B cell (primary cell): Measurements from ENCODE around the gene TTLL11. TPM values are rescaled to one million over a fixed set of nuclear protein-coding genes. Genes with fewer than 3 reads are reported as not detected.

Experiments
- ATAC-seq: fragments of 200-7000 bp; cut with Tn5 transposase; one replicate; pipeline ENCODE4 v1.10.0; 2021; ENCODE audit warnings: low read depth, mild to moderate bottlenecking, moderate number of reproducible peaks, moderate library complexity
- CTCF ChIA-PET: fragments of 350-600 bp; sonication (Branson Sonifier 250); formaldehyde crosslinking; loops from one replicate; lab custom pipeline; 2021; ENCODE audit warnings: antibody characterized with exemption, inconsistent platforms; lab: Charles Lee
- POLR2A ChIA-PET: fragments of 350-600 bp; sonication (Branson Sonifier 250); formaldehyde crosslinking; loops from one replicate; lab custom pipeline; 2021; ENCODE audit warnings: antibody characterized with exemption; lab: Charles Lee
- DNase-seq: peaks from one replicate; pipeline ENCODE4 v3.0.0; 2013
- H2AFZ ChIP-seq: 2 replicates; pipeline ENCODE4 v1.6.1; 2012; ENCODE audit warnings: mild to moderate bottlenecking, low read depth, low read length; ENCODE audit not compliant: insufficient read depth, poor library complexity, severe bottlenecking
- H3K27ac ChIP-seq, 2 donors: 1 replicate in 1 of 2; 2 replicates in 1 of 2; pipeline ENCODE4 v1.5.1; 2012 to 2013; ENCODE audit warnings: low read length in 2 of 2, mild to moderate bottlenecking in 2 of 2, moderate library complexity in 1 of 2
- H3K27me3 ChIP-seq, 4 experiments: fragments of 200-600 bp in 1 of 4; sonication (generic) in 1 of 4; replicated peaks in 1 of 4; 1 replicate in 2 of 4; 2 replicates in 2 of 4; pipeline versions ENCODE4 v1.6.1 to v1.7.0; 2013 to 2016; ENCODE audit warnings: low read length in 3 of 4, mild to moderate bottlenecking in 2 of 4, mixed read lengths in 1 of 4, moderate library complexity in 1 of 4; ENCODE audit not compliant: insufficient read depth in 4 of 4, control insufficient read depth in 3 of 4; ENCODE audit errors: control extremely low read depth in 1 of 4
- H3K36me3 ChIP-seq, 2 experiments: replicated peaks in 1 of 2; 1 replicate in 1 of 2; 2 replicates in 1 of 2; pipeline versions ENCODE4 v1.6.1 to v1.7.1; 2013; ENCODE audit warnings: low read length in 1 of 2; ENCODE audit not compliant: insufficient read depth in 2 of 2, control insufficient read depth in 1 of 2; ENCODE audit errors: control extremely low read depth in 1 of 2, extremely low read depth in 1 of 2
- H3K4me1 ChIP-seq, 2 donors: fragments of 200-600 bp in 1 of 2; sonication (generic) in 1 of 2; 1 replicate in 1 of 2; 2 replicates in 1 of 2; pipeline versions ENCODE4 v1.5.1 to v1.6.1; 2013 to 2017; ENCODE audit warnings: low read length in 2 of 2; ENCODE audit not compliant: control insufficient read depth in 2 of 2, insufficient read depth in 2 of 2
- H3K4me2 ChIP-seq: replicated peaks from 2 replicates; pipeline ENCODE3; 2012; ENCODE audit warnings: mild to moderate bottlenecking, low read depth, low read length; ENCODE audit not compliant: poor library complexity, severe bottlenecking
- H3K4me3 ChIP-seq, 5 experiments: fragments of 200-600 bp in 1 of 5; sonication (generic) in 1 of 5; 1 replicate in 3 of 5; 2 replicates in 2 of 5; pipeline versions ENCODE4 v1.5.1 to v1.7.0; 2011 to 2016; ENCODE audit warnings: low read length in 4 of 5, mild to moderate bottlenecking in 4 of 5, low read depth in 2 of 5, control low read depth in 1 of 5, moderate library complexity in 1 of 5; ENCODE audit not compliant: insufficient read depth in 1 of 5; ENCODE audit errors: control extremely low read depth in 1 of 5, extremely low read depth in 1 of 5
- H3K79me2 ChIP-seq: fragments of 200-600 bp; sonication (generic); one replicate; pipeline ENCODE4 v1.6.0; 2016; ENCODE audit warnings: low read length; ENCODE audit not compliant: control insufficient read depth, insufficient read depth
- H3K9ac ChIP-seq: fragments of 200-600 bp; sonication (generic); 2 replicates; pipeline ENCODE4 v1.6.1; 2017; ENCODE audit warnings: mild to moderate bottlenecking, low read length, moderate library complexity
- H3K9me3 ChIP-seq, 3 donors: one replicate each; pipeline versions ENCODE4 v1.6.1 to v1.7.1; 2013; ENCODE audit warnings: low read length in 2 of 3; ENCODE audit not compliant: control insufficient read depth in 2 of 3, insufficient read depth in 1 of 3; ENCODE audit errors: control extremely low read depth in 1 of 3
- H4K20me1 ChIP-seq: 2 replicates; pipeline ENCODE4 v1.6.0; 2012; ENCODE audit warnings: mild to moderate bottlenecking, low read length; ENCODE audit not compliant: insufficient read depth, control insufficient read depth, poor library complexity, severe bottlenecking
- H3K27ac Mint-ChIP-seq: one replicate; pipeline ENCODE4 v1.8.0; 2021; ENCODE audit warnings: mixed read lengths
- H3K27me3 Mint-ChIP-seq: one replicate; pipeline ENCODE4 v1.8.0; 2021; ENCODE audit warnings: mixed read lengths
- H3K4me1 Mint-ChIP-seq: one replicate; pipeline ENCODE4 v1.8.0; 2021; ENCODE audit warnings: mixed read lengths
- H3K4me3 Mint-ChIP-seq: one replicate; pipeline ENCODE4 v1.8.0; 2021; ENCODE audit warnings: mixed read lengths
- H3K9me3 Mint-ChIP-seq: one replicate; pipeline ENCODE4 v1.8.0; 2022; ENCODE audit warnings: mixed read lengths; ENCODE audit not compliant: insufficient read depth
- EZH2 ChIP-seq: IDR thresholded peaks from 2 replicates; pipeline ENCODE4 v1.6.1; 2012; ENCODE audit warnings: borderline replicate concordance, low read depth, mild to moderate bottlenecking, moderate library complexity, low read length; ENCODE audit not compliant: insufficient read depth, poor library complexity, severe bottlenecking
- WGBS: methylation state at CpG from one replicate; pipeline ENCODE4 v1.1.5; 2013; ENCODE audit warnings: missing lambda C conversion rate; ENCODE audit not compliant: insufficient coverage; 5-methylcytosine and 5-hydroxymethylcytosine counted together
- intact Hi-C: fragments of 100-400 bp; cut with micrococcal nuclease; formaldehyde crosslinking; loops from one replicate; pipeline ENCODE4 v1.10.0; 2022
- polyA plus RNA-seq: library from polyadenylated mRNA; depleted of rRNA; stranded (reverse); fragments of >200 nt; gene quantifications from 2 replicates; pipeline ENCODE4 v1.2.3, GENCODE V29; 2012
- total RNA-seq, 2 donors: library from RNA; stranded (reverse); fragments of 120-200 nt in 1 of 2; gene quantifications; 1 replicate in 1 of 2; 2 replicates in 1 of 2; pipeline versions ENCODE4 v1.2.3 to v1.2.4, GENCODE V29; 2013 to 2022
- TF ChIP-seq, protein P1 (sequence below): fragments of 200-600 bp; IDR thresholded peaks from one replicate; pipeline ENCODE4 v1.8.0; 2022; ENCODE audit warnings: antibody characterized with exemption, mild to moderate bottlenecking

TTLL11 gene
- total and polyA plus RNA-seq, 2 donors (not counting 1 experiment from before 2014, with no cell fraction given): 3.6 to 3.8 TPM

DNA sequence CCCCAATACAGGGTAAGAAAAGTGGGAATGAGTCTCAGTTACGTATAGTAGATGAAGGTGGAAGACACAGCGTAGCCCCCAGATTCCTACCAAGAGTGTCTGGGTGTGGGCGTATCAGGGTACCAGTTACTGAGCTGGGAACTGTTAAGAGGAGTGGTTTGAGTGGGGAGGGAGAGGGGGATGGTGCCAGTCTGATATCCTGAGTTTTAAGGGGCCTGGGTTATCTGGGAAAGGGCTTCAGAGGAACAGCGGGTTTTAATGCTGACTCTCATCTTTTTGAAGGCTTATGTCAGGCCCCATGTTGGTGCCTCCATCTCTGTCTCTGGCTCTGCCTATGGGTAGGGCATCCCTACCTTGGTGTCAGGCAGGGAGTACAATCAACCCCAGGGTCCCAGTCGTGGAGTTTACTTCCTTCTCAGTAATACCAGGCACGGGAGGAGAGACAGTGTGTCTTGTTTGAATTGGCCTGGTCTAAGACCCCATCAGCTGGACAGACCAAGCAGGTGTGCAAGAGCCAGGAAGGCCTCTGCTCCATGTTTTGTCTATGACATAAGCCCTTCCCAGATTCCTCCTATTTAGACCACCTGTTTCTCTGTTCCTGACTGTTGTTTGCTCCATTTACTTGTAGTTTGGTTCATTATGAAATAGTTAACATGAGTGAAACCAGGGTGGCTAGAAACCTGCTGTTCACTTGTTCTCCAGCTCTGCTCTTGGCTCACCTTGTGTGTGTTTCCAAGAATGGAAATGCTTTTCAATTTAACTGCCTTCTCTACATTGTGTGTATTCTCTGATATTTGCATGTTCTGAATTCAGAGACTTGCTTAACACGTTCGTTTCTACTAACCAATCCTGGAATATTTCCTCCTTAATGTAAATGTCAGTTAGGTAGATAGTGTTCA lies 316.1 kb downstream of the TTLL11 start:
- H3K9me3 Mint-ChIP-seq: no peaks in the 10 kb centered on the region
- POLR2A ChIA-PET: no interaction called here
- H3K79me2 ChIP-seq: no peaks in the 10 kb centered on the region
- no peak overlapping the region for H3K27ac Mint-ChIP-seq
- ATAC-seq (no peak), DNase-seq (no peak)
- intact Hi-C loops: no loop called here
- H3K4me3 Mint-ChIP-seq: no peak overlapping the region
- no peak overlapping the region for H3K4me3 ChIP-seq
- H3K27ac ChIP-seq: no peak overlapping the region
- peaks cover 0 to 5% (median 0%) of the 10 kb centered on the region in 3 donors for H3K9me3 ChIP-seq
- H3K9ac ChIP-seq: no peak overlapping the region
- H2AFZ ChIP-seq: no peak overlapping the region
- no peak overlapping the region for H3K4me2 ChIP-seq
- CTCF ChIA-PET: no interaction called here
- 88% methylated on average over 4 of the region's 8 CpGs for WGBS
- H3K4me1 ChIP-seq: no peaks in the 10 kb centered on the region
- H4K20me1 ChIP-seq: no peaks in the 10 kb centered on the region
- peaks cover 4% of the 10 kb centered on the region for H3K4me1 Mint-ChIP-seq
- no peaks in the 10 kb centered on the region for H3K36me3 ChIP-seq
- TF ChIP-seq, protein P1, sequence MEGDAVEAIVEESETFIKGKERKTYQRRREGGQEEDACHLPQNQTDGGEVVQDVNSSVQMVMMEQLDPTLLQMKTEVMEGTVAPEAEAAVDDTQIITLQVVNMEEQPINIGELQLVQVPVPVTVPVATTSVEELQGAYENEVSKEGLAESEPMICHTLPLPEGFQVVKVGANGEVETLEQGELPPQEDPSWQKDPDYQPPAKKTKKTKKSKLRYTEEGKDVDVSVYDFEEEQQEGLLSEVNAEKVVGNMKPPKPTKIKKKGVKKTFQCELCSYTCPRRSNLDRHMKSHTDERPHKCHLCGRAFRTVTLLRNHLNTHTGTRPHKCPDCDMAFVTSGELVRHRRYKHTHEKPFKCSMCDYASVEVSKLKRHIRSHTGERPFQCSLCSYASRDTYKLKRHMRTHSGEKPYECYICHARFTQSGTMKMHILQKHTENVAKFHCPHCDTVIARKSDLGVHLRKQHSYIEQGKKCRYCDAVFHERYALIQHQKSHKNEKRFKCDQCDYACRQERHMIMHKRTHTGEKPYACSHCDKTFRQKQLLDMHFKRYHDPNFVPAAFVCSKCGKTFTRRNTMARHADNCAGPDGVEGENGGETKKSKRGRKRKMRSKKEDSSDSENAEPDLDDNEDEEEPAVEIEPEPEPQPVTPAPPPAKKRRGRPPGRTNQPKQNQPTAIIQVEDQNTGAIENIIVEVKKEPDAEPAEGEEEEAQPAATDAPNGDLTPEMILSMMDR: no peak
- no peak for TF ChIP-seq EZH2
- H3K27me3 Mint-ChIP-seq: no peaks in the 10 kb centered on the region
- H3K27me3 ChIP-seq: no peaks in the 10 kb centered on the region
